IPS-18c (cell line): Measurements from ENCODE around the gene PNKD.
A peak's percentile ranks its signal among the peaks of the same experiment; 100 is the strongest.

Source experiments
- H3K4me3 ChIP-seq: 2 replicates; pipeline ENCODE4 v1.7.0; 2013; ENCODE audit warnings: low read depth, mild to moderate bottlenecking, low read length, moderate library complexity; ENCODE audit not compliant: insufficient read depth
- H3K9me3 ChIP-seq: one replicate; pipeline ENCODE4 v1.6.1; 2013; ENCODE audit warnings: mild to moderate bottlenecking, low read length, moderate library complexity; ENCODE audit not compliant: control insufficient read depth, insufficient read depth

PNKD gene

DNA sequence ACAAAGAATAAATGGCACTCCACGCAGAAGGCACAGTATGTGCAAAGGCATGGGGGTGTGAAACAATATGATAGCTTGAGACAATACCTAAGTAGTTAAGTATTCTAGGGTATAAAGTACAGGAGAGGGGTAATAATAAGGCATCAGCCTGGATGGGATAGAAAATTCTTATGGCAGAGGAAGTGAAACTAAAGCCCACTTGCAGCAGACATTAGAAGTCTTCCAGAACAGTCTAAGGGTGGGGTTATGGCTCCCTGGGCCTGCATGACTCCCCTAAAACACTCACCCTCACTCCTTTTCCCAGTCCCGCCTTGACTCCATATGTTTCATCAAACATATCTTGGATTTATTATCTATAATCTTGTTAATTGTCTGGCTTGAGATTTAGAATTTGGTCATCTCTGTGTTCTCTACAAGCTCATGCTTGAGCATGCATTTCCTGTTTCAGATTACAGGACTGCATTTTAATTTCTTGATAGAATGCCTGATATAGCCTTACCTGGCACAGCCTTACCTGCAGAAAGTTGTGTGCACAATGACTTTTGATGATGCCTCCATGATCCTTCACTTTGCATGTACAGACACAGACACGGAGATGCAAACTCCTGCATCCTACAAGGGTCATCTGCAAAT is 50.5 kb downstream of the PNKD start:
- H3K4me3 ChIP-seq = no peak overlapping the region
- H3K9me3 ChIP-seq = no peaks in the 10 kb centered on the region

DNA sequence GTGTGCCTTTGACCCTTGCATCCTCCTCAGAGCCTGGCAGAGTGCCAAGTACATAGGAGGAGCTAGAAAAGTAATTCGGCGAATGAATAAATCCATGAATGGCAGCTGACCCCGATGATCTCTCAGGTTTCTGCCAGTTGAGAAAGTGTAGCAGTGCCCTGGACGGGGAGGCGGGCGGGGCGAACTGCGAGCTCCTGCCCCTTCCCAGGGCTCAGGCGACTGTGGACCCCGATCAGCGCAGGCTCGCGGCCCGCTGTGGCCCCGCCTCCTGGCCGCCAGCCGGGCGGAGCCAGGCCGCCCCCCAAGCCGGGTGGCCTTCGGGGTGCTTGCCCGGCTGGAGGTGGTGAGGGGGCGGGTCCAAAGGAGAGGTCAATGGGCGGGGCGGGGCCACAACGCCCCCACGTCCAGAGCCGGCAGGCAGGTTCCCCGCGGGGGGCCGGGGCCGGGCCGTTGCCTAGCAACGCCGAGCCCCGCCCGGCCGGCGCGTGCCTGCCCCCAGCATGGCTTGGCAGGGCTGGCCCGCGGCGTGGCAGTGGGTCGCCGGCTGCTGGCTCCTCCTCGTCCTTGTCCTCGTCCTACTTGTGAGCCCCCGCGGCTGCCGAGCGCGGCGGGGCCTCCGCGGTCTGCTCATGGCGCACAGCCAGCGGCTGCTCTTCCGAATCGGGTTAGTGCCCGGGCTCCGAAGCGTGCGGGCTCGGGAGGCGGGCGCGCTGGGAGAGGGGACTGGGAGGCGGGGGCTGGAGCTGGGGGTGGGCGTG is 52.6 kb downstream of the PNKD start:
- H3K4me3 ChIP-seq = peak overlapping the region; percentile 76

DNA sequence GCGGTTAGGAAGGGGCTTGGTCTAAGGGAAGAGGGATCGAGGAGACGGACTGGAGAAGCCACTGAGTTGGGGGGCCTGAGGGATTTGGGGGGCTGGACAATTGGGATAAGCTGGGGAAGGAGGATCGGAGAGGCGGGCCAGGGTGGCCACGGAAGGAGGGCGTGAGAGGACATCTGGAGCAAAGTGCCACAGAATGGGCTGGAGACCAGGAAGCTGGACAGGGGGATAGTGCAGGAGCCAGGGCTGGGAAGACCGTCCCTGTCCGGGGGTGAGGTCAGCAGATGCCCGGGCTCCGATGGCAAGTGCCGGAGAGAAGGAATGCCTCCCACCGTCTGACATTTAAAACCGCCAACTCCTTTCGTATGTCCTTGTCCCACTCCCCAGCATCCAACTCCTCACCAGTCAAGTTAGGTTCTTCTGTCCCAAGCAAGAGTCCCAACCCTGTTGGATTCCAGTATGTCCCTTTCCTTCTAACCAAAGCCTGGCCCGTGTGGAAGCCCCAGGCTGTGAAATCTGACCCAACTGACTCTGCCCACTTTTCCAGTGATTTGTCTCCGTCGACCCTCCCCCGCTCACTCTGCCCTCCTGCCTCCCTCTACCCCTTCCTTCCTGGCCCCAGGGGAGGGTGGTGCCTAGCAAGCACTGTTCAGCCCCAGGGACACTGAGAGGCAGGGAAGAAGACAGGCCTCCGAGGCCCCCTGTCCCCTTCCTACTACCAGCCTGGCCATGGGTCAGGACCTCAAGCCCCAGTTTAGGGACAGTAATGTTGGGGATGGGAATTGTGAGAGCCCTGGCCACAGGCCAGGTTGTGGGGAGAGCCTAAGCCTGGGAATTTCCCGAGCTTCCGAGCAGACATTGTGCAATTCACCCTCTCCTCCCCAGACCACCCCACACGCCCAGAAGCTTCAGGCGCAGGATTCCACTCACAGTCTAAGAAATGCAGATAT is 53.5 kb downstream of the PNKD start:
- no peaks in the 10 kb centered on the region for H3K9me3 ChIP-seq
- H3K4me3 ChIP-seq = peak overlapping the region; percentile 76

More for the DNA sequence above, 52.6 kb downstream of the PNKD start:
- H3K9me3 ChIP-seq = no peaks in the 10 kb centered on the region

DNA sequence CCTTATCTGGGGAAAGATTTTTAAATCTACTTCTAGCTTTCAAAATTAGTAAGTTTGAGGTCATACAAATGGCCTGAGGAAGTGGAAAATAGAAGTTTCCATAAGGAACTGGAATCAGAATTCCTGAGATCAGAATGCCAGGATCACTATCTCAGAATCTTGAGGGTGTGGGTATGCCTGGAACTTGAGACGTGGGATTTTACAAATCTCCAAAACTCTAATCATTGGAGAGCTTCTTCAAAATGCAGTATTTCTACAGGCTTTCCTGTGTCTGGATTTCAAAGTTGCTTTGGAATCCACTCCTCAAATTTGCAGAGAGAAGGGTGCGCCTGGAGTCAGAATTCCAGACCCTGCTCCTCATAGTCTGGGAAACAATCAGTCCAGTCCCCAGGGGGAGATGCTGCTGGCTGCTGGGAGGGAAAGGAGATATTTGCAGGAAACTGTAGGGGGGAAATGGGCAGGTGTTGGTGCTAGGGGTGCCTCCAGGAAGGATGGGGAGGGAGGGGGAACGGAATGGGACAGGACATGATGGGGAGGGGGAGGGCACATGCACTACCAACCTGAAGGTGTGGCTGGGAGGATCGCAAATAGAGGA is 55.3 kb downstream of the PNKD start:
- Histone ChIP-seq H3K9me3 (no peaks in the 10 kb centered on the region), H3K4me3 (no peak overlapping the region)

DNA sequence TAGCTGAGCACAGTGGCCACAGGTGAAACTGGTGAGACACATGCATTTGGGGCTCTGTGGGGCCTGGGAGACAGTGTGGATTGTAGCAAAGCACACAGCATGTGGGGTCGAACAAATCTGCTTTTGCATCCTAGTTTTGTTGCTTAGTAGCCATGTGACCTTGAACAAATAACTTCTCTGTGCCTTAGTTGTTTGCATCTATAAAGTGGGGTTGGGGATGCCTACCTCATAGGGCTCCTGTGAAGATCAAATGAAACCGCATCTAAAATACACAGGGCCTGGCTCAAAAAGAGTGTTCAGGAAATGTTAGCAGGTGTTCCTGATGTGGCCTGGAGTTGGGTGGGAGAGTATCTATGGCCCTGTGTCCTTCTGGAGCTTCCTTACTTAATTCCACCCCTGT is 56.0 kb downstream of the PNKD start:
- H3K9me3 ChIP-seq = no peaks in the 10 kb centered on the region
- H3K4me3 ChIP-seq = no peak overlapping the region

DNA sequence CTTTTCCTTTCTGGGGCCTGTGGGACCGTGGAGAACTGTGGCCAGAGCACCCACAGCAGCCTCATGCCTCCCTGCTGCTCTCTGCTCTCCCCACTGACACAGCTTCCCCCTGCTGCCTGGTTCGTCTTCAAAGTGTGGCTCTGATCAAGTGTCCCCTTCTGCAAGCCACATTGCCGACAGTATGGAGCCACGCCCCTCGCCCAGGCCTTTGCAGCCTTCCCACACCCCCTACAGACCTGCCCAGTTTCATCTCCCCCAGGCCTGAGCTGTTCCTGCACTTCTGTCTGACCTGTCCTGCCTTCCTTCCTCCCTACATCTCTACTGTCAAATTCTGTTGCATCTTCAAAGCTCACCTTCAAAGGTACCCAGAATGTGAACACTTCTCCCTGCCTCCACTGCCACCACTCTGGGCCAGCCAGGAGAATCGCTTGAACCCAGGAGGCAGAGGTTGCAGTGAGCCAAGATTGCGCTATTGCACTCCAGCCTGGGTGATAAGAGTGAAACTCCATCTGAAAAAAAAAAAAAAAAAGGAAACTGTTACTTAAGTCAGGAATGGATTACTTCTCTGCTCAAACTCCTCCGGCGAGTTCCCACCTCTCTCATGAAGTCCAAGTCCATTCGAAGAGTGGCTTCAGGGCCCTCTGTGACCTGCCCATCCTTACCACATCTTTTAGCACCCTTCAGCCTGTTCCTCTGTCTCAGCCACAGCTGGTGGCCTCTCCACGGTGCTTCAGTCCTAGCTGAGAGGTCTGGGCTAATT is 57.3 kb downstream of the PNKD start:
- Histone ChIP-seq H3K9me3 (no peaks in the 10 kb centered on the region), H3K4me3 (no peak overlapping the region)

DNA sequence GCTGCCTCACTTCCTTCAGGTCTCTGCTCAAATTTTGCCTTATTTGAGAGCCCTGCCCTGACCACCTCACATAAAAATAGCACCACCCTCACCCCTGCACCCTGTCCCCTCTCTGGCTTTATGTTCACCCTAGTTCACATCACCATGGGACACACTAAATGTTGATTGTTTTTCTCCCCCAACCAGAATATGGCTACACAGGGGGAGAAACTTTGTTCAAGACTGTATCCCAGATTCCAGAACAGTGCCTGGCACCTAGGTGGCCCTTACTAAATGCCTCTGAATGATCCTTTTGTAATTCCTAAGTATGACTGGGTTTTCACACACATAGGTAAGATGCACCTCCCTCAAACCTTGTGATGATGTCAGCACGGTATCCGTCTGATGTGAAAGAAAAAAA is 58.0 kb downstream of the PNKD start:
- Histone ChIP-seq H3K9me3 (no peaks in the 10 kb centered on the region), H3K4me3 (no peak overlapping the region)

DNA sequence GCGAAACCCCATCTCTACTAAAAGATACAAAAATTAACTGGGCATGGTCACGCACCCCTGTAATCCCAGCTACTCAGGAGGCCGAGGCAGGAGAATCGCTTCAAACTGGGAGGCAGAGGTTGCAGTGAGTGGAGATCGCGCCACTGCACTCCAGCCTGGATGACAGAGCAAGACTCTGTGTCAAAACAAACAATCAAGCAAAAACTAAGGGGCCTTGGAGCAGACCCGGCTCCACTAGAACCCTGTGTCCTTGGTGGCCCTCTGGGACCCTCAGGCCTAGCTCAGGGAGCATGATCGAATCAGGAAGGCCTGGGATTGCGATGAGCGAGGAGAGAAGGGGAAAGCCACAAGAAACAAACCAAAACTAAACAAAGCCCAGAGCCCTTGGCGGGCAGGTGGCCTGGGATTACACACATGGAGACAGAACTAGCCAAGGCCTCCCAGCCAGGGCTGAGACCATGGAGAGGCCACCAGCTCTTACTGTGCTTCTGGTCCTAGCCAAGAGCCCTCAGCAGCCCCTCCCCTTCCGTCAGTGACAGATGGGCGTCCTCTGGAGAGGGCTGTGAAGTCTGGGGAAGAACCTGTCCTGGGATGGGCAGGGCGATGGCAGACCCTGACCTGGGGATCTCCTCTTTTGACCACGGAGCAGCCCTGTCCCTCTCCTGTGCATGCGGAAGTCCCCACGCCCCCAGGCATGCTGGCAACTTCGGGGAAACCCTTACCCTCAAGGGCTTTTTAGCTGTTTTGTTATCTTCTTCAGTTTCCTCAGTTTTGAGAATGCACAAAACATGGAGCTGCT is 58.9 kb downstream of the PNKD start:
- H3K9me3 ChIP-seq = no peaks in the 10 kb centered on the region

DNA sequence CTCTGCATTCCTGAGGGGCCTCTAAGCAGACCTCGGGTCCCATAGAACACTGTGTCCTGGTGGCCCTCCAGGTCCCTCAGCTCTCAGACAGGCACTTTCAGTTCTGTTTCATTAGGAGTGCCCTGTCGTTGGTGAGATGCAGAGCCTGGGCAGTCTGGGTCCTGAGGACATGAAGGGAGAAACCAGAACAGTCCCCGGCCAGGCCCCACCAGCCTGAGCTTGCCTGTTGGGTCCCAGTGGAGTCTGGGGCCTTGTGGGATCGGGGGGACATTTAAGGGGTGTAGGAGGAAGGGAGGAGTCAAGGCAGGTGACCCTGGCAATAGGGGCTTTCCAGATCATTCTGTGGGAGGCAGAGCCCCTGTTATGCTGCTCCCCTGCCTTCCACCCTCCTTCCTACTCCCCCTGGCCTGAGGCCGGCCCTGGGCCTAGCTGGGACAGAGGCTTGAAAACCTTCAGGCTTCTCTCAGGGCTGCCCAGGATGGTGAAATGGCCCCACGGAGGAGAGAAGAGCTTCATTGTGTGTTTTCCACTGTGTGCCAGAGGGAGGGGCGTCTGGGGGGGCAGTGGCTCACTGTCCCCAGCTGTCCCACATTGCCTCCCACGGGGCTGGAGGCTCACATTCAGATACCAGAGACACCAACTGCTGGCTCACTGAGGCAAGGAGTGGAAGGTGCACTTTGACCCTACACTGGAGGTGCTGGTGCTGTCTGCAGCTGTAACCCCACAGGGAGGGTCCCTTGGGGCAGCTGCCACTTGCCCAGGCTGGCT is 59.7 kb downstream of the PNKD start:
- H3K4me3 ChIP-seq = no peak overlapping the region
- H3K9me3 ChIP-seq = no peaks in the 10 kb centered on the region

More for the DNA sequence above, 58.9 kb downstream of the PNKD start:
- H3K4me3 ChIP-seq = no peak overlapping the region

DNA sequence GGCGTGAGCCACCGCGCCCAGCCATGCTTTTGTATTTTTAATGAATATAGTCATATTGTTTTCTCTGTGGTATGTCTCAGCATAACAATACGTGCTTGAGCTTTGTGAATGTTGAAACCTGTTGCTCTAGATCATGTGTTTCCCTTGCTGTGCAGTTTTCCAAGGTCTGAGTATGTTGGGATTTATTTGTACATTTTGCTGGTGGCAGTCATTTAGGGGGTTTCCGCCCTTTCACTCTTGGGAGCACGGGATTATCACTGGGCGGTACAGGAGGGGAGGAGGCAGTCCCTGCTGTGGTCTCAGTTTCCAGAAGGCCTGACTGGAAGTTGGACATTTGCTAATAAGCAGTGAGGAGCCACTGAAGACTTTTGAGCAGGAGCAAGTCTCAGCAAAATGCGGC is 61.4 kb downstream of the PNKD start:
- H3K4me3 ChIP-seq = no peak overlapping the region

DNA sequence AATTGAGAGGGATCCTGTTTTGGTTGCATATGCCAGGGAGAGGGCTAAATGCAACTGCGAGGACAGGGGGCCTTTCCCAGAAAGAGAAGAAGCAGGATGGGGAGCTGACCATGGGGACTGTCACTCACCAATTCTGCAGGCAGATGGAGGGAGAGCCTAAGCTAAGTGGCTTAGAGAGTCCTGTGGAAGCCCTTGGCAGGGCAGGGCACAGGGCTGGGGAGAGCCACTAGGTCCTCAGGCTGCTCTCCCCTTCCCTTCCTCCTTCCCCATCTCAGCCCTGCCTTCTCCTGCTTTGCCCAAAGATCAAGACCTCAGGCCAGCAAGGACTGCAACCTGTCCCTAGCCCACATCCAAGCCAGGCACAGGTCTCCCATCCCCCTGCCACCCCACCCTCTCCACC is 62.0 kb downstream of the PNKD start:
- H3K4me3 ChIP-seq = no peak overlapping the region

More for the DNA sequence above, 61.4 kb downstream of the PNKD start:
- H3K9me3 ChIP-seq = no peaks in the 10 kb centered on the region

DNA sequence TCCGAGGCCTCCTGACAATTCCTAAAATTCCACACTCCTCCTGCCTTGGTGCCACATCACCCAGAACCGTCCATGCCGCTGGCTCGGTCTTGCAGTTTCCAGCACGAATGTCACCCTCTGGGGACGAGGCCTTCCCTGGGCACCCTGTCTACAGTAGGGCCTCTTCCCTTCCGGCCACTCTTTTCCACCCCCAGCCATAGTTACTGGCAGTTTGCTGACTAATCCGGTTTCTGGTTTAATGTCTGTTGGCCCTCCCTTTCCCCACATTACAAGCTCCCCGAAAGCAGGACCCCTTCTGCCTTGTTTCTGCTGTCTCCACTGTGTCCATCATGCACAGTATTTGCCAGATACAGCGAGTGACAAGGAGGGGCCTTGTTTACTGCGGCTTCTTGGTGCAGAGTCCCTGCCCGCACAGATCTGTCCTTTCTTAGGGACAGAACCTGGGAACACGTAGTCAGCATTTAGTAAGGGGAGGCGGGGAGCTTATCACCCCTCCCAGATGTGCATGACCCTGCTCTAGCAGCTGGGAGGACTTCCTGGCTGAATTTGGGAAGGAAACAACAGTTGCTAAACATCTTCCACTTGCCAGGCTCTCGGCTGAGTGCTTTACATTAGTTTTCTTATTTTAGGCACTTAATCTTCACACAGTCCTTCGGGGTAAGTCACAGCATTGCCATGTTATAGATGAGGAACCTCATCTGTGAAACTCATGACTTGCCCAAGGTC is 62.8 kb downstream of the PNKD start:
- Histone ChIP-seq H3K4me3 (no peak overlapping the region), H3K9me3 (no peaks in the 10 kb centered on the region)

More for the DNA sequence above, 62.0 kb downstream of the PNKD start:
- H3K9me3 ChIP-seq = no peaks in the 10 kb centered on the region

DNA sequence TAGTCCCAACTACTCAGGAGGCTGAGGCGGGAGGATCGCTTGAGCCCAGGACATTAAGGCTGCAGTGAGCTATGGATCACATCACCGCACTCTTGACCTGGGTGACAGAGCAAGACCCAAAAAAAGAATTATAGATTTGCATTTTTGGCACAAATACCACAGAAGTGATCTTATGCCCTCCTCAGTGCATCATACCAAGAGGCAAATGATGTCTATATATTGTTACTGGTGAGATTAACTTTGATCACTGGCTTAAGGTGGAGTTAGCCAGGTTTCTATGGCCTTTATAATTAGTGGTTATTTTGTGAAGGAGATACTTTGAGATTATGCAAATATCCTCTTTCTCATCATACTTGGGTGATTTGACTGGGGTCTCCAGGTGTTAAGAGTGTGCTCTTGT is 64.2 kb downstream of the PNKD start:
- H3K4me3 ChIP-seq = no peak overlapping the region
- no peaks in the 10 kb centered on the region for H3K9me3 ChIP-seq

DNA sequence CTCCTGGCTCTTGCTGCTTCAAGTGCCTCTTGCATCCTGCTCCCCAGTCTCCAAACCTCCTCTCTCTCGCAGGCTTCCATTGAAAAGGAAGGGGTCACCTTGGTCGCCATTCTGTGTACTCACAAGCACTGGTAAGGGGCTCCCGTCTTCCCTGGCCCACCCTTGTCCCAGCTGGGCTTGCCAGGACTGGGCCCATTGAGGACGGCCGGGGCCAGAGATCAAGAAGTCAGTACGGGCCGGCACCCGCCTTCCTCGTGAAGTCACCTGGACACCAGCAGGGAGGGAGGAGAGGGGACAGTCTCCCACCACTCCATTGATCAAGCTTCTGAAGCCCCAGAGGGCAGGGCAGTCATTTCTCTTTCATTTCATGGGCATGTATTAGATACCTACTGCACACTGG is 70.3 kb downstream of the PNKD start:
- Histone ChIP-seq H3K9me3 (no peaks in the 10 kb centered on the region), H3K4me3 (no peak overlapping the region)

DNA sequence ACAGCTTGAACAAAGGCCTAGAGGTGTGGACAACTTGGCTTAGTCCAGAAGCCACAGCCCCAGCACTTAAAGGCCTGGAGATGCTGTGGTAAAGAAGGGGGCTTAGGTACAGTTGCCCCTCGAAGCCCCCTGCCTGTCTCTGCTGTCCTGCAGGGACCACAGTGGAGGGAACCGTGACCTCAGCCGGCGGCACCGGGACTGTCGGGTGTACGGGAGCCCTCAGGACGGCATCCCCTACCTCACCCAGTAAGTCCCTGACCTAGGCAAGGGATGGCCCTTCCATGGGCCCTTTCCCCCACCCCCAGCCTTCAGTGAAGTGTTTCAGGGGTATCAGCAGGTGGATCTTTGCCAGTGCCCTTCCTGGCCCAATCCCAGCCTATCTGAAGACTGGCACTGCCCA is 71.1 kb downstream of the PNKD start:
- Histone ChIP-seq H3K4me3 (no peak overlapping the region), H3K9me3 (no peaks in the 10 kb centered on the region)
